ENCODE data around the gene HIVEP3. TPM values are rescaled to one million over a fixed set of nuclear protein-coding genes. Genes with fewer than 3 reads are reported as not detected.
A peak's percentile ranks its signal among the peaks of the same experiment; 100 is the strongest.

HIVEP3 gene
- total and polyA plus RNA-seq, 2 of the 13 experiments (the other 11 are each of a cell fraction or from before 2014, with no cell fraction given) = 0.05 TPM; not detected in 1

- in situ Hi-C loops (cut with HindIII; ENCODE audit: extremely low pct_ligation_motif_present, low pct_unique_long_range_greater_than_20kb) = no loop called here
- Histone ChIP-seq H3K79me2 (ENCODE audit: insufficient read depth, low read length) (no peaks in the 10 kb centered on the region), H3K4me2 (ENCODE audit: low read depth, low read length) (no peak overlapping the region), H2AFZ (ENCODE audit: low read length) (no peak overlapping the region), H3K4me1 (ENCODE audit: insufficient read depth, low read length) (no peaks in the 10 kb centered on the region), H3K27me3 (ENCODE audit: control insufficient read depth in 1 of 2, insufficient read depth in 2 of 2, low read length in 2 of 2) (no peaks in the 10 kb centered on the region), H3K4me3 (replicated peaks in 1 of 3; ENCODE audit: insufficient read depth in 1 of 3, low read depth in 2 of 3, low read length in 3 of 3) (no peak overlapping the region), H3K36me3 (replicated peaks in 1 of 2; ENCODE audit: control insufficient read depth in 1 of 2, insufficient read depth in 2 of 2, low read length in 2 of 2) (no peaks in the 10 kb centered on the region), H3K9me3 (ENCODE audit: low read length) (no peaks in the 10 kb centered on the region), H3K27ac (ENCODE audit: extremely low read length, insufficient read depth, low read length) (no peak overlapping the region), H3K9ac (ENCODE audit: insufficient read depth, low read depth, low read length) (no peak overlapping the region), H4K20me1 (ENCODE audit: insufficient read depth, low read length) (no peaks in the 10 kb centered on the region)
- intact Hi-C loops (cut with micrococcal nuclease; ENCODE audit: unreplicated experiment) = no loop called here
- 28% methylated on average over 3 of the region's 3 CpGs for WGBS (ENCODE audit: low lambda C conversion rate)
- CTCF ChIA-PET (ENCODE audit: low intra/inter-chr PET ratio, low total read pairs) = no interaction called here
- DNase-seq (ENCODE audit: low spot score) = no peak
- FAIRE-seq = no peak
- no TSS peak for BruUV-seq (replicated peaks)
- TF ChIP-seq ONECUT2 (CRISPR knock-in tag; IDR thresholded peaks at IDR 0.05) (no peak), NR2F2 (IDR thresholded peaks at IDR 0.05; ENCODE audit: borderline replicate concordance, low read depth) (no peak), FOXO1 (CRISPR knock-in tag; IDR thresholded peaks at IDR 0.05) (no peak)
- TF ChIP-seq, protein P1, sequence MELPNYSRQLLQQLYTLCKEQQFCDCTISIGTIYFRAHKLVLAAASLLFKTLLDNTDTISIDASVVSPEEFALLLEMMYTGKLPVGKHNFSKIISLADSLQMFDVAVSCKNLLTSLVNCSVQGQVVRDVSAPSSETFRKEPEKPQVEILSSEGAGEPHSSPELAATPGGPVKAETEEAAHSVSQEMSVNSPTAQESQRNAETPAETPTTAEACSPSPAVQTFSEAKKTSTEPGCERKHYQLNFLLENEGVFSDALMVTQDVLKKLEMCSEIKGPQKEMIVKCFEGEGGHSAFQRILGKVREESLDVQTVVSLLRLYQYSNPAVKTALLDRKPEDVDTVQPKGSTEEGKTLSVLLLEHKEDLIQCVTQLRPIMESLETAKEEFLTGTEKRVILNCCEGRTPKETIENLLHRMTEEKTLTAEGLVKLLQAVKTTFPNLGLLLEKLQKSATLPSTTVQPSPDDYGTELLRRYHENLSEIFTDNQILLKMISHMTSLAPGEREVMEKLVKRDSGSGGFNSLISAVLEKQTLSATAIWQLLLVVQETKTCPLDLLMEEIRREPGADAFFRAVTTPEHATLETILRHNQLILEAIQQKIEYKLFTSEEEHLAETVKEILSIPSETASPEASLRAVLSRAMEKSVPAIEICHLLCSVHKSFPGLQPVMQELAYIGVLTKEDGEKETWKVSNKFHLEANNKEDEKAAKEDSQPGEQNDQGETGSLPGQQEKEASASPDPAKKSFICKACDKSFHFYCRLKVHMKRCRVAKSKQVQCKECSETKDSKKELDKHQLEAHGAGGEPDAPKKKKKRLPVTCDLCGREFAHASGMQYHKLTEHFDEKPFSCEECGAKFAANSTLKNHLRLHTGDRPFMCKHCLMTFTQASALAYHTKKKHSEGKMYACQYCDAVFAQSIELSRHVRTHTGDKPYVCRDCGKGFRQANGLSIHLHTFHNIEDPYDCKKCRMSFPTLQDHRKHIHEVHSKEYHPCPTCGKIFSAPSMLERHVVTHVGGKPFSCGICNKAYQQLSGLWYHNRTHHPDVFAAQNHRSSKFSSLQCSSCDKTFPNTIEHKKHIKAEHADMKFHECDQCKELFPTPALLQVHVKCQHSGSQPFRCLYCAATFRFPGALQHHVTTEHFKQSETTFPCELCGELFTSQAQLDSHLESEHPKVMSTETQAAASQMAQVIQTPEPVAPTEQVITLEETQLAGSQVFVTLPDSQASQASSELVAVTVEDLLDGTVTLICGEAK (IDR thresholded peaks at IDR 0.05) = peak; percentile 81
- TF ChIP-seq, protein P1 (CRISPR knock-in tag; IDR thresholded peaks at IDR 0.05) = no peak
- TF ChIP-seq, protein P2, sequence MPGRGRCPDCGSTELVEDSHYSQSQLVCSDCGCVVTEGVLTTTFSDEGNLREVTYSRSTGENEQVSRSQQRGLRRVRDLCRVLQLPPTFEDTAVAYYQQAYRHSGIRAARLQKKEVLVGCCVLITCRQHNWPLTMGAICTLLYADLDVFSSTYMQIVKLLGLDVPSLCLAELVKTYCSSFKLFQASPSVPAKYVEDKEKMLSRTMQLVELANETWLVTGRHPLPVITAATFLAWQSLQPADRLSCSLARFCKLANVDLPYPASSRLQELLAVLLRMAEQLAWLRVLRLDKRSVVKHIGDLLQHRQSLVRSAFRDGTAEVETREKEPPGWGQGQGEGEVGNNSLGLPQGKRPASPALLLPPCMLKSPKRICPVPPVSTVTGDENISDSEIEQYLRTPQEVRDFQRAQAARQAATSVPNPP (CRISPR knock-in tag; IDR thresholded peaks at IDR 0.05) = no peak
- ATAC-seq = no peak
- POLR2A ChIA-PET = no interaction called here
Observed at GRCh38 chr1:41758904-41759548, 159.7 kb downstream of the HIVEP3 start.

Data from HepG2 (cell line).